ENCODE data around the gene DNPEP. TPM values are rescaled to one million over a fixed set of nuclear protein-coding genes. Genes with fewer than 3 reads are reported as not detected.

Gene DNPEP
- total RNA-seq, 1 donor from 2014 or later: 124 TPM

DNA sequence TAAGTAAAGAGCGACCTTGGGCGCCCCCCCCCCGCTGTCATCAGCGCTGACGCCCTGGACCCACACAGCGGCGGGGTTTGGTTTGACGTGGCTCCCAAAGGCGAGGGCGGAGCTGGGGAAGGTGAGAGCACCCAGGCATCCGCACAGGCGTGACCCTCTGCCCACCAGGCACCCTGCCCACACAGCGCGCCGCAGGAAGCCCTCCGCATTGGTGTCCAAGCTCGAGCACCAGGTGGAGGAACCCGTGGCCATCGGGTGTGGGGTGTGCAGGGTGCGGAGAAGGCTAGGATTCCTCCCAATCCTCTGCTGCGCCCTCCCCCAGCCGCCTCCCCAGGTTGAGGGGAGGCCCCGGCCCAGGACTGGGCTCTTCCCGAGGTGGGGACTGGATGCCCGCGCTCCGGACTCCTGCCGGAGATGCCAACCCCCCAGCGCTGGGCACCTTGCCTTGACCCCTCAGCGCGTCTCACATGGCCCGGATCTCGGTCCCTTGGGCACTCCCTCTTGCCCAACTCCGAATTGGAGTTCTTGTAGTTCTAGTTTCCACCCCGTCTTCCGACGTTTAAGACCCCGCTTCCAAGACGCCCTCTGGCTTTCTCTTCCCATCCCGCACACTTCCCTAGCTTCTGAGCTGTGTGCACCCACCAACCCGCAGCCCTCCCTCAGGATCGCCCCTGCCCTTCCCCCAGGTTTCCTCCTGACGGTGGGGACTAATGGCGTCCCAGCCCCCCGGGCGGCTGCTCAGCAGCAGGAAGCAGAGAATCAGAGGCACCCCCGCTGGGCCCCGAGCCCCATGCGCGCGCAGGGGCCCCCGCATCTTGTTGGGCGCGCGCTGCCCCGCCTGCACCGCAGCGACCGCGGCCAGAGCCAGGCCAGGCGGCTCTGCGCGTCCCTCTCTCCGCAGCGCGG is 29.3 kb downstream of the DNPEP start:
- no peaks in the 10 kb centered on the region for H3K9me3 Mint-ChIP-seq
- H3K4me3 Mint-ChIP-seq: no peak overlapping the region
- H3K36me3 Mint-ChIP-seq (ENCODE audit: low read depth): no peaks in the 10 kb centered on the region
- intact Hi-C loops (cut with micrococcal nuclease): no loop called here
- H3K27ac Mint-ChIP-seq: no peak overlapping the region
- DNase-seq (ENCODE audit: low spot score): no peak
- peaks cover 46% of the 10 kb centered on the region for H3K27me3 Mint-ChIP-seq (ENCODE audit: insufficient read depth)
- H3K4me1 Mint-ChIP-seq (ENCODE audit: low read depth): no peaks in the 10 kb centered on the region

DNA sequence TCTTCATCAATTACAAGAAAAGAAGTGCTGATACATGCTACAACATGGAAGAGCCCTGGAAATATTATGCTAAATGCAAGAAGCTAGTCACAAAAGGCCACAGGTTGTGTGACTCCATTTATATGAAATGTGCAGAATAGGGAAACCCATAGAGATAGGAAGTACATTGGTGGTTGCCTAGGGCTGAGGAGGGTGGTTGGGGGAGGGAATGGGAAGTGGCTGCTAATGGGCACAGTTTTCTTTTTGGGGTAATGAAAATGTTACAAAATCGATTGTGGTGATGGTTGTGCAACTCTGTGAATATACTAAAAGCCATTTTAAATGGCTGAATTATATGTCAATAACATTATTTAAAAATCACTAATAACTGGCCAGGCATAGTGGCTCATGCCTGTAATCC is 30.9 kb downstream of the DNPEP start:
- H3K27me3 Mint-ChIP-seq (ENCODE audit: insufficient read depth): peaks cover 52% of the 10 kb centered on the region
- H3K36me3 Mint-ChIP-seq (ENCODE audit: low read depth): no peaks in the 10 kb centered on the region
- no peak overlapping the region for H3K27ac Mint-ChIP-seq
- no peak for DNase-seq (ENCODE audit: low spot score)
- intact Hi-C loops (cut with micrococcal nuclease): no loop called here
- no peak overlapping the region for H3K4me3 Mint-ChIP-seq
- no peaks in the 10 kb centered on the region for H3K4me1 Mint-ChIP-seq (ENCODE audit: low read depth)
- H3K9me3 Mint-ChIP-seq: no peaks in the 10 kb centered on the region

DNA sequence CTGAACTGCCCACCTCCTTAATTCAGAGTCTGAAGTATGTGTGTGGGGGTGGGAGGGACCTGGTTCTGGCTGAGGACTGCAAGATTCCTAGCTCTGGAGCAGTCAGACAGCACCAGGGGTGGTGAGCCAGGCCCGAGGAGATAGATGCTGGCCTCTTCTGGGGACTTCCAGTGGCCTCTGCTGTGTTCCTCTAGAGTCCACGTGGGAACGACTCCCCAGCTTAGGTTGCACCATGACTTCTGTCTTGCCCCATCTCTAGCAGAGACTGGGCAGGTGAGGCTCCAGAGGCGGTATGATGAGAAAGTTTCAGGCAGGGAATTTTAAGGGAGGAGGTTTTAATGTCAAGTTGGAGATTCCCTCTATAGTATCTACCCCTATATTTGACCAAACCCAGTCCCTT is 33.1 kb downstream of the DNPEP start:
- no peaks in the 10 kb centered on the region for H3K36me3 Mint-ChIP-seq (ENCODE audit: low read depth)
- no peaks in the 10 kb centered on the region for H3K4me1 Mint-ChIP-seq (ENCODE audit: low read depth)
- no peak for DNase-seq (ENCODE audit: low spot score)
- intact Hi-C loops (cut with micrococcal nuclease): no loop called here
- H3K27ac Mint-ChIP-seq: no peak overlapping the region
- H3K9me3 Mint-ChIP-seq: no peaks in the 10 kb centered on the region
- peaks cover 45% of the 10 kb centered on the region for H3K27me3 Mint-ChIP-seq (ENCODE audit: insufficient read depth)
- no peak overlapping the region for H3K4me3 Mint-ChIP-seq

DNA sequence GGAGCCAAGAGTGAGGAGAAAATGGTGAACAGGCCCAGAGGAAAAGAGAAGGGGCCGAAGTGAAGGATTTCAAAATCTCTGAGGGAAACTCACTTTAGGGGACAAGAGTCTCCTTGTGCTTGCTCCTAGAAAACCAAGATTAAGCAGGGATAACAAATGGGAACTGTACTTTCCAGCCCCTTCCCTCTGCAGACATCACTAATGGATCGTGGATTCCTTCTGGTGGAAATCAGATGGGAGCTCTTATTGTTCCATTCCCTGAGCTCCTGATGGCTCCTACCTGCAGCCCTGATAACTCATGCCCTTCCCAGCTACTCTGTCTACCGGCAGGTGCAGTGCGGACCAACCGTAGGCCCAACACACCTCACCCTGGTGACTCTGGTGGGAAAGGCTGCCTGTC is 34.6 kb downstream of the DNPEP start:
- Mint-ChIP-seq H3K4me3 (no peak overlapping the region), H3K9me3 (no peaks in the 10 kb centered on the region), H3K27ac (no peak overlapping the region), H3K4me1 (ENCODE audit: low read depth) (no peaks in the 10 kb centered on the region), H3K27me3 (ENCODE audit: insufficient read depth) (peaks cover 40% of the 10 kb centered on the region), H3K36me3 (ENCODE audit: low read depth) (no peaks in the 10 kb centered on the region)
- intact Hi-C loops (cut with micrococcal nuclease): loop anchor here (2.0 kb wide), 1 partner anchor 294 kb away; no protein-coding TSS in a partner anchor
- no peak for DNase-seq (ENCODE audit: low spot score)

DNA sequence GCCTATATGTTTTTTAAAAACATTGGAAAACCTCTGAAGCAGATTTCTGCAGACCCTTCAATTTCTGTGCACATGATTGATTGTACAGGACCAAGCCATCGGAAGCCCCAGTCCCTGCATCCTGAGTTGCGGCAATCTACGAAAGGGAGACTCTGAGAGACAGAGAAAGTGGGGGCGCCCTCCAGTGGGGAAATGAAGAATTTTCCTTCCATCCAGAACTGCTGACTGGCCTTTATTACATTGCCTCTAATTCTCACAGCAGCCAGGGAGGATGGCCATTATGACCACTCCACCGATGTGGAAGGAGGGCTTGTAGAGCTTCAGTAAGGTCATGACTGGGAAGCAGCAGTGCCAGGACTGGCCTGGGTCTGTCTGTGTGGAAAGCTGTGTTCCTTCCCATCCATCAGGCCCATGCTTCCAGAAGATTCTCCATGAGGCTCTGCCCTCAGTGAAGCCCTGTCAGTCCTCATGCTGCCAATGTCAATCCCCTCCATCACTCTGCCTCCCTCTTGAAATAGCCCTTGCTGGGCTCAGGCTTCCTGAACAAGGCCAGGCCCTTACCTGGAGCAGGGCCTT is 35.2 kb downstream of the DNPEP start:
- Mint-ChIP-seq H3K4me1 (ENCODE audit: low read depth) (no peaks in the 10 kb centered on the region), H3K27ac (no peak overlapping the region), H3K27me3 (ENCODE audit: insufficient read depth) (peaks cover 37% of the 10 kb centered on the region), H3K4me3 (no peak overlapping the region), H3K36me3 (ENCODE audit: low read depth) (no peaks in the 10 kb centered on the region), H3K9me3 (no peaks in the 10 kb centered on the region)
- intact Hi-C loops (cut with micrococcal nuclease): loop anchor here (1.0 to 2.0 kb wide), 2 partner anchors 192 to 294 kb away; partner anchors contain the start of gene NHEJ1
- peak; percentile 30 for DNase-seq (ENCODE audit: low spot score)

DNA sequence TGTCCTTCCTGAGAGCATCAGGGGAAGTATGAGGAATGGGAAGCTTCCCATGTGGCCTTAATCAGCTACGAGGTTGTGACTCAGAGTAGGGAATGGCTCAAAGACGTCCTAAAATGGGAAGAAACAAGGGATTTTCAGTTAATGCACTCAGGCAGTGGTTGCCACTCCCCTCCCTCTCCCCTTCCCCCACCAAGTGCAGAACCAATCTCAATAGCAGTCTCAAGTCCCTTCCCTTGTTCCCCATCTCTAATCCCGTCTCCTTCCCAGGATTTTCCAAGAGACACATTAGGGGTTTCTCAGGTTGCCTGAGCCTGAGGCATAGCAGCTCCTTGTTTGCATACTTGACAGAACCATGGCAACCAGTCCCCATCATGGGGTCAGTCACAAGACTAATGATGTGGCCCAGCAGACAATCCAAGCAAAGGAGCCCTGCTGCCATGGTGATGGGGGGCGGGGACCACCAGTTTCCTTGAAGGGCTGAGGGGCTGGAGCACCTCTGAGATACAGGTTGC is 36.9 kb downstream of the DNPEP start:
- Mint-ChIP-seq H3K4me3 (no peak overlapping the region), H3K9me3 (no peaks in the 10 kb centered on the region), H3K27me3 (ENCODE audit: insufficient read depth) (peaks cover 24% of the 10 kb centered on the region), H3K36me3 (ENCODE audit: low read depth) (no peaks in the 10 kb centered on the region), H3K27ac (no peak overlapping the region), H3K4me1 (ENCODE audit: low read depth) (no peaks in the 10 kb centered on the region)
- intact Hi-C loops (cut with micrococcal nuclease): no loop called here
- DNase-seq (ENCODE audit: low spot score): no peak

DNA sequence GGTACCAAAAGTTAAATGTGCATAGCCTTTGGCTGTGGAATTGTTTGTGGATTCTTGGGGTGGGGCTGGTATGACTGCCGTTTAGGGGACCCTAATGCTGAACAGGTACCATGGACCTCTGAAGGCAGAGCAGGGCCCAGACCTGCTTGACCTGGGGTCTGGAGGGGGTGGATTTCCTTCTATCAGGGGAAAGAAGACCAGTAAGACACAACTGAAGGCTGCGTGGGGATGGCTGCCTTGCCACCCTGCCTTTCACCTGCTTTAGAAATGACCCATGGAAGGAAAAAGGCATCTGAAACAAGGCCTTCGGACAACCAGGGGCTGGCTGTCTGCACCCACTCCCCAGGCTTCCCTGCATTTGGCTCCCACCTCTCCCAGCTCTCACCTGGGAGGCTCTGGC is 37.5 kb downstream of the DNPEP start:
- no peak overlapping the region for H3K27ac Mint-ChIP-seq

DNA sequence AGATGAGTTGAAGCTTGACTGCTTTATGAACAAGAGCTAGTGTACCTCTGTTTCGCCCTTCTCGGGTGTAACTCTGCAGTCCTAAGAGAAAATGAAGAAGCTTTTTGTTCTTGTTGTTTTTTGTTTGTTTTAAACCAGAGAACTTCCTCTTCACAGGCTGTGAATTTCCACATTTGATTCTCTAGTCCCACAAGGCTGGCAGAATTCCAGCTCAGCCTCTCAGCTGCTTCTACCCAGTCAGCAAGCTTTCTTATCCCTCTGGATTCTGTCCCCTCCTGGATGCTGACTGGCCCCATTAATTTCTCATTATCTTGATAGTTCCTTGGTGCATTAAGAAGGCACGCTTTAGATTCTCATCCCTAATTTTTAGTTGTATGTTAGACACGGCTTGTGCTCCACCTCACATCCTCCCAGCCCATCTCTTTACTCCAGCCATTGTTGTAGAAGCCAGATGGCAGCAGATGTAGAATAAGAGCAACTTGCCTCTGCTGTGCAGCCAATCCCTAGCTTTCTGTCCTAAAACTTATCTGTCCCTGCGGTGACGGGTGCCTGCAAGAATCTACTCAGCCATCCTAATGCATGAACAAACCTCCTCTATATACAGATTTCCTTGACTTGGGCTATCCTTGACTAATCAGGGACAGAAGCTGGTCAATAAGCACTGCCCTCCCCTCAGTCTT is 42.8 kb downstream of the DNPEP start:
- no peak for DNase-seq (ENCODE audit: low spot score)
- intact Hi-C loops (cut with micrococcal nuclease): no loop called here
- Mint-ChIP-seq H3K4me1 (ENCODE audit: low read depth) (no peaks in the 10 kb centered on the region), H3K36me3 (ENCODE audit: low read depth) (no peaks in the 10 kb centered on the region), H3K27ac (no peak overlapping the region), H3K27me3 (ENCODE audit: insufficient read depth) (peaks cover 20% of the 10 kb centered on the region), H3K4me3 (no peak overlapping the region), H3K9me3 (no peaks in the 10 kb centered on the region)

More for the DNA sequence above, 37.5 kb downstream of the DNPEP start:
- no peak for DNase-seq (ENCODE audit: low spot score)
- Mint-ChIP-seq H3K9me3 (no peaks in the 10 kb centered on the region), H3K27me3 (ENCODE audit: insufficient read depth) (peaks cover 25% of the 10 kb centered on the region), H3K4me3 (no peak overlapping the region), H3K4me1 (ENCODE audit: low read depth) (no peaks in the 10 kb centered on the region), H3K36me3 (ENCODE audit: low read depth) (no peaks in the 10 kb centered on the region)
- intact Hi-C loops (cut with micrococcal nuclease): no loop called here

DNA sequence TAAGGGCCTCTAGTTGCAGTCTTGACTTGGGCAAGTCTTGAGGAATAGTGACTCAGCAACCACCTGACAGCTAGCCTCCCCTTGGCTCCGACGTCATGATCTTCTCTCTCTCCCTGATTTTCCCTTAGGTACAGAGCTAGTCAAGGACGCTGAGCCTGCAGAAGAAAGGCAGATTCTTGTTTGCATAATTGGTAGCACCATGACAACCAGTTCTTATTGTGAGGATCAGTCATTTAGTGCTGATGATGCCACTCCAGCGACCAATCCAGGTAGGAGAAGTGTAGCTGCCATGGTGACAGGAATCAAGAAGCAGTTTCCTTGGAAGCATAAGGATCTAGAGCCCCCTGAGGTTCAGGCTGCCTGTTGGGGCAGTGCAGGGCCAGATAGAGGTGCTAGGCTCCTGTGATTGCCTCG is 52.3 kb downstream of the DNPEP start:
- intact Hi-C loops (cut with micrococcal nuclease): no loop called here
- Mint-ChIP-seq H3K4me1 (ENCODE audit: low read depth) (no peaks in the 10 kb centered on the region), H3K27me3 (ENCODE audit: insufficient read depth) (peaks cover 43% of the 10 kb centered on the region), H3K27ac (no peak overlapping the region), H3K9me3 (no peaks in the 10 kb centered on the region), H3K36me3 (ENCODE audit: low read depth) (no peaks in the 10 kb centered on the region), H3K4me3 (no peak overlapping the region)
- no peak for DNase-seq (ENCODE audit: low spot score)

DNA sequence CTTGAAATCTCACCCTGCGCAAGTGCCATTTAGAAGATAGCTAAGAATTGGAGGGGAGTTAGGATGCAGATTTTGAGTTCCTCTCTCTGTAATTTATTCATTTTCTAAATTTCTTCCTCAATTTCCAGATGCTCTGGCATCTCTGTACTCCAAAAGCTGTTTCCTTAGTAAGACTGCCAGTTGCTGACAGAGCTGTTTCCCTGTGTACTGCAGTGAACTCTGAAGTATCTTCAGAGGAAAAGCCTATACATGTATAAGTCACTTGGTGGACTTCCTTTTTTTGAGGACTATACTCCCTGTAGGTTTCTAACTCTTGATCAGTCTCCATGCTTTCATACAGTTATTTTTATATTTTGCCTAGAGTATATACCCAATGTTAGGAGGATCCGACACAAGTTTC is 53.6 kb downstream of the DNPEP start:
- H3K9me3 Mint-ChIP-seq: no peaks in the 10 kb centered on the region
- intact Hi-C loops (cut with micrococcal nuclease): no loop called here
- no peak overlapping the region for H3K27ac Mint-ChIP-seq
- no peaks in the 10 kb centered on the region for H3K36me3 Mint-ChIP-seq (ENCODE audit: low read depth)
- H3K4me3 Mint-ChIP-seq: no peak overlapping the region
- no peaks in the 10 kb centered on the region for H3K4me1 Mint-ChIP-seq (ENCODE audit: low read depth)
- DNase-seq (ENCODE audit: low spot score): no peak
- peaks cover 30% of the 10 kb centered on the region for H3K27me3 Mint-ChIP-seq (ENCODE audit: insufficient read depth)

DNA sequence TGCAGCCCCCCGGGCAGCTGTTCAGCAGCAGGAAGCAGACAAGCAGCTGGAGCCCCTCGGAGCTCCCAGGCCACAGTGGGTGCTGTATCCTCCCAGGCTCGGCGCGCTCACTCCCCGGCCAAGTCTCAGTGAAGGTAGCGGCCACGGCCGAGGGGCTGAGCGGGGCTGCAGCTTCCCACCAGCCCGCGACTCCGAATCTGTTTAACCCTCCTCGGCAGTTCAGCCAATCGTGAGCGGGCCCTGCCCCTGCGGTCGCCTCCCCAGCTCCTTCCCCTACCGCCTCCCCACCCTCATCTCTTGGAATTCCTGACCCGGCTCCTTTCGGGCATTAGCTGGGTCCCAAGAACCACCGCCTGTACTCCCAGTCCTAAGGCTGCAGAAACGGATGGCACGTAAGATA is 55.2 kb downstream of the DNPEP start, which contains the start of gene RESP18:
RESP18 (minus strand) TSS at position 203 of the 400 bp plus-strand sequence.
- Mint-ChIP-seq H3K27ac (no peak within 1 kb of the TSS), H3K36me3 (ENCODE audit: low read depth) (no peaks in the 10 kb centered on the region), H3K27me3 (ENCODE audit: insufficient read depth) (peaks cover 30% of the 10 kb centered on the region), H3K4me1 (ENCODE audit: low read depth) (no peaks in the 10 kb centered on the region), H3K4me3 (no peak within 1 kb of the TSS), H3K9me3 (no peaks in the 10 kb centered on the region)
- no peak for DNase-seq (ENCODE audit: low spot score)
- intact Hi-C loops (cut with micrococcal nuclease): no loop called here

DNA sequence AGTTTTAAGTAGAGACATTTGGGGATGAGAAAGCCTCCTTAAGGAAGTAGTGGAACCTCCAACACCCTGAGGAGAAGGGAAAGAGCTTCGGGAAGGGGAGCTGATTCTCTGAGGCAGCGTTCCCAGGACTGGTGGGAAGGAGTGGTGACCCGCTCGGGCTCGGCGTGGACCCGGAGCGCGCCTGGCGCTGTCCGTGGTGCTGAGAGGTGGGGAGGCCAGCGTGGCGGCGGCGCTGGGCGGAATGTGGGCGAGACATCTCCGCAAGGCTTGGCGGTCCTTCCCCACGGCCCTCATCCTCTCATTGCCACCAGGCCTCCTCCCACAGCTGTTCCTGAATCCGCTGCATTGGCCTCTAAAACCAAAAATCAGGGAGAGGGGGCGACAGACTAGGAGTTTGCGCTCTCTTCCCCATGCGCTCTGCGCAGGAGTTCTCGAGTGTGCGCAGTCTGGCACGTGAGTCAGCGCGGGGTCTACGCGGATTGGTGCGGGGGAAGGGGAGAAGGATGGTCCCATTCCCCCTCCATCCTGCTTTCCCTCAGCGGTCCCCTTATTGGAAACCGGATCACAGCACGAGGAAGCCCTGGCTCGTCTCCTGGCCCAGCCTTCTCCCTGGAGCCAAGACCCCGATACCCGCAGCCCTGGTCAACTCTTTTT is 56.0 kb downstream of the DNPEP start:
- peaks cover 33% of the 10 kb centered on the region for H3K27me3 Mint-ChIP-seq (ENCODE audit: insufficient read depth)
- intact Hi-C loops (cut with micrococcal nuclease): loop anchor here (2.0 kb wide), 1 partner anchor 23 kb away; the partner anchor contains the start of gene PTPRN

More for the DNA sequence above, 56.0 kb downstream of the DNPEP start:
- no peak overlapping the region for H3K4me3 Mint-ChIP-seq
- H3K36me3 Mint-ChIP-seq (ENCODE audit: low read depth): no peaks in the 10 kb centered on the region
- H3K27ac Mint-ChIP-seq: no peak overlapping the region
- no peaks in the 10 kb centered on the region for H3K4me1 Mint-ChIP-seq (ENCODE audit: low read depth)
- peak; percentile 9 for DNase-seq (ENCODE audit: low spot score)
- no peaks in the 10 kb centered on the region for H3K9me3 Mint-ChIP-seq
